Endothelial cell of umbilical vein (primary cell): ENCODE data around the gene THAP4.

ENCODE experiments used
- CTCF ChIP-seq, 2 donors: IDR thresholded peaks; 1 replicate in 1 of 2; 2 replicates in 1 of 2; pipeline ENCODE4 v1.5.1; 2011; ENCODE audit warnings: low read length in 2 of 2, mild to moderate bottlenecking in 2 of 2, moderate library complexity in 2 of 2, control low read depth in 1 of 2, inconsistent platforms in 1 of 2, low read depth in 1 of 2; ENCODE audit not compliant: insufficient read depth in 1 of 2; ENCODE audit errors: extremely low read depth in 1 of 2
- EZH2 ChIP-seq: IDR thresholded peaks from 2 replicates; pipeline ENCODE4 v1.6.1; 2012; ENCODE audit warnings: borderline replicate concordance, low read depth, mild to moderate bottlenecking, moderate library complexity, low read length, inconsistent platforms; ENCODE audit not compliant: severe bottlenecking
- MAX ChIP-seq: IDR thresholded peaks from 2 replicates; pipeline ENCODE4 v1.6.1; 2011; ENCODE audit not compliant: insufficient read depth, insufficient read length
- MYC ChIP-seq: IDR thresholded peaks from one replicate; pipeline ENCODE4 v1.6.1; 2011; ENCODE audit warnings: mild to moderate bottlenecking, low read depth, low read length
- POLR2A ChIP-seq: IDR thresholded peaks from 2 replicates; pipeline ENCODE4 v1.6.1; 2012; ENCODE audit warnings: low read depth, mild to moderate bottlenecking, control low read depth, low read length
- POLR2AphosphoS5 ChIP-seq: IDR thresholded peaks from 2 replicates; pipeline ENCODE4 v1.6.1; 2012; ENCODE audit warnings: low read depth, mild to moderate bottlenecking, control low read depth, low read length, moderate library complexity; ENCODE audit not compliant: insufficient read depth

GRCh38 chr2:241637018-241637794 is at the start of gene THAP4, which contains the start of gene ATG4B:
- TF ChIP-seq CTCF (IDR thresholded peaks at IDR 0.05; ENCODE audit: extremely low read depth in 1 of 2, insufficient read depth in 1 of 2, low read depth in 1 of 2, low read length in 2 of 2) (no peak), POLR2A (peak; percentile 76), POLR2AphosphoS5 (peak; percentile 86), MAX (no peak), MYC (no peak), EZH2 (no peak)
